ENCODE measurements around the gene SYCE1. TPM values are rescaled to one million over a fixed set of nuclear protein-coding genes. Genes with fewer than 3 reads are reported as not detected.

SYCE1 gene
- polyA plus RNA-seq, 1 donor from 2014 or later = not detected

DNA sequence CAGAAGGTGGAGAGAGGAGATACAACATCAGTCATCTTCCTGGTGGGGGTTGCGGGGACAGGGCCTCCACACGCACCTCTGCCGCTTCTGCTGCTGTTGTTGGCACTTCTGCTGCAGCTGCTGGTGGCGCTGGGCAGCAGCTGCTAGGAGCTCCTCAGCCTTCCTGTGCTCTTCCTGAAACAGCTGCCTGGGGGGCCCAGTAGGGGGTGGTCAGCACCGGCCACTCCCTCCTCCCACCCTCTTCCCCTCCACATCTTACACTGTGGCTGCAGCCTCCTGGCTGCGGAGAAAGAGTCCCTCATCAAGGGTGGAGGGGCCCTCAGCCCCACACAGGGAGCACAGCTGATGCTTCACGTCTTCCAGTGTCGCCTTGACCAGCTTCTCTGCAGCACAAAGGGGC, 9.9 kb downstream of the SYCE1 start:
- Histone ChIP-seq H3K27me3 (ENCODE audit: insufficient read depth, low read depth, low read length) (no peaks in the 10 kb centered on the region), H2AFZ (ENCODE audit: low read depth, low read length) (no peak overlapping the region), H3K4me3 (ENCODE audit: low read length) (no peak overlapping the region), H3F3A (ENCODE audit: insufficient read depth, low read length, poor library complexity, severe bottlenecking) (no peaks in the 10 kb centered on the region), H3K9me2 (ENCODE audit: insufficient read depth, low read length) (no peaks in the 10 kb centered on the region), H3K9ac (ENCODE audit: low read length) (no peak overlapping the region), H3K36me3 (ENCODE audit: insufficient read depth, low read length) (no peaks in the 10 kb centered on the region), H3K27ac (ENCODE audit: low read length) (no peak overlapping the region), H3K9me3 (ENCODE audit: low read length) (no peaks in the 10 kb centered on the region), H3K4me2 (ENCODE audit: low read length) (no peak overlapping the region), H3K79me2 (replicated peaks; ENCODE audit: insufficient read depth, low read length) (no peaks in the 10 kb centered on the region), H4K20me1 (ENCODE audit: insufficient read depth) (no peaks in the 10 kb centered on the region)
- TF ChIP-seq EZH2 (IDR thresholded peaks at IDR 0.05; ENCODE audit: borderline replicate concordance, insufficient read depth, low read length, poor library complexity, severe bottlenecking) (no peak), RAD21 (conservative IDR thresholded peaks at IDR 0.05) (no peak), SMC3 (conservative IDR thresholded peaks at IDR 0.05; ENCODE audit: poor library complexity) (no peak), EP300 (conservative IDR thresholded peaks at IDR 0.05; ENCODE audit: poor library complexity, severe bottlenecking) (no peak), TAF1 (IDR thresholded peaks at IDR 0.05; ENCODE audit: low read depth) (no peak), POLR2AphosphoS5 (IDR thresholded peaks at IDR 0.05) (no peak), MXI1 (conservative IDR thresholded peaks at IDR 0.05; ENCODE audit: poor library complexity, severe bottlenecking) (no peak)
- TF ChIP-seq, protein P1, sequence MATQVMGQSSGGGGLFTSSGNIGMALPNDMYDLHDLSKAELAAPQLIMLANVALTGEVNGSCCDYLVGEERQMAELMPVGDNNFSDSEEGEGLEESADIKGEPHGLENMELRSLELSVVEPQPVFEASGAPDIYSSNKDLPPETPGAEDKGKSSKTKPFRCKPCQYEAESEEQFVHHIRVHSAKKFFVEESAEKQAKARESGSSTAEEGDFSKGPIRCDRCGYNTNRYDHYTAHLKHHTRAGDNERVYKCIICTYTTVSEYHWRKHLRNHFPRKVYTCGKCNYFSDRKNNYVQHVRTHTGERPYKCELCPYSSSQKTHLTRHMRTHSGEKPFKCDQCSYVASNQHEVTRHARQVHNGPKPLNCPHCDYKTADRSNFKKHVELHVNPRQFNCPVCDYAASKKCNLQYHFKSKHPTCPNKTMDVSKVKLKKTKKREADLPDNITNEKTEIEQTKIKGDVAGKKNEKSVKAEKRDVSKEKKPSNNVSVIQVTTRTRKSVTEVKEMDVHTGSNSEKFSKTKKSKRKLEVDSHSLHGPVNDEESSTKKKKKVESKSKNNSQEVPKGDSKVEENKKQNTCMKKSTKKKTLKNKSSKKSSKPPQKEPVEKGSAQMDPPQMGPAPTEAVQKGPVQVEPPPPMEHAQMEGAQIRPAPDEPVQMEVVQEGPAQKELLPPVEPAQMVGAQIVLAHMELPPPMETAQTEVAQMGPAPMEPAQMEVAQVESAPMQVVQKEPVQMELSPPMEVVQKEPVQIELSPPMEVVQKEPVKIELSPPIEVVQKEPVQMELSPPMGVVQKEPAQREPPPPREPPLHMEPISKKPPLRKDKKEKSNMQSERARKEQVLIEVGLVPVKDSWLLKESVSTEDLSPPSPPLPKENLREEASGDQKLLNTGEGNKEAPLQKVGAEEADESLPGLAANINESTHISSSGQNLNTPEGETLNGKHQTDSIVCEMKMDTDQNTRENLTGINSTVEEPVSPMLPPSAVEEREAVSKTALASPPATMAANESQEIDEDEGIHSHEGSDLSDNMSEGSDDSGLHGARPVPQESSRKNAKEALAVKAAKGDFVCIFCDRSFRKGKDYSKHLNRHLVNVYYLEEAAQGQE (IDR thresholded peaks at IDR 0.05; ENCODE audit: borderline replicate concordance) = no peak
- TF ChIP-seq, protein P2, sequence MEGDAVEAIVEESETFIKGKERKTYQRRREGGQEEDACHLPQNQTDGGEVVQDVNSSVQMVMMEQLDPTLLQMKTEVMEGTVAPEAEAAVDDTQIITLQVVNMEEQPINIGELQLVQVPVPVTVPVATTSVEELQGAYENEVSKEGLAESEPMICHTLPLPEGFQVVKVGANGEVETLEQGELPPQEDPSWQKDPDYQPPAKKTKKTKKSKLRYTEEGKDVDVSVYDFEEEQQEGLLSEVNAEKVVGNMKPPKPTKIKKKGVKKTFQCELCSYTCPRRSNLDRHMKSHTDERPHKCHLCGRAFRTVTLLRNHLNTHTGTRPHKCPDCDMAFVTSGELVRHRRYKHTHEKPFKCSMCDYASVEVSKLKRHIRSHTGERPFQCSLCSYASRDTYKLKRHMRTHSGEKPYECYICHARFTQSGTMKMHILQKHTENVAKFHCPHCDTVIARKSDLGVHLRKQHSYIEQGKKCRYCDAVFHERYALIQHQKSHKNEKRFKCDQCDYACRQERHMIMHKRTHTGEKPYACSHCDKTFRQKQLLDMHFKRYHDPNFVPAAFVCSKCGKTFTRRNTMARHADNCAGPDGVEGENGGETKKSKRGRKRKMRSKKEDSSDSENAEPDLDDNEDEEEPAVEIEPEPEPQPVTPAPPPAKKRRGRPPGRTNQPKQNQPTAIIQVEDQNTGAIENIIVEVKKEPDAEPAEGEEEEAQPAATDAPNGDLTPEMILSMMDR (IDR thresholded peaks at IDR 0.05; ENCODE audit: poor library complexity, severe bottlenecking) = no peak

DNA sequence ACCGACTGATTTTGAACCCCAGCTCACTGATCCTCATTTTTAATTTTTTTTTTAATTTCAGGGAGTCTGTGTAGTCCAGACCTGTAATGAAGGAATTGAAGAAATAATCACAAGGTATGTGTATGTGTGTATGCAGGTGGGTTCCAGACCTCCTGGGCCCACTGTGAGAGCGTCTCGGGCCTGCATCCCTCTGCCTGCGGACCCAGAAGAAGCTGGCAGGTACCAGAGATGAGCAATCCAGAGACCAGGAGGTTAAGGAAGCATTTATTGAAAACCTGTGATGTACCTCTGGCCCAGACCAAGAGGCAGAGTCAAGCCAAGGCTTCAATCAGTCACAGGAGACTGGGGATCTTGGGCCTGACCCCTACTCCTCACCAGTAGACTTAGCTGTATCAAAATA, 10.8 kb downstream of the SYCE1 start:
- Histone ChIP-seq H3K79me2 (replicated peaks; ENCODE audit: insufficient read depth, low read length) (no peaks in the 10 kb centered on the region), H3K4me3 (ENCODE audit: low read length) (no peak overlapping the region), H3K27me3 (ENCODE audit: insufficient read depth, low read depth, low read length) (no peaks in the 10 kb centered on the region), H4K20me1 (ENCODE audit: insufficient read depth) (no peaks in the 10 kb centered on the region), H3K4me2 (ENCODE audit: low read length) (no peak overlapping the region), H3K9ac (ENCODE audit: low read length) (no peak overlapping the region), H3K36me3 (ENCODE audit: insufficient read depth, low read length) (no peaks in the 10 kb centered on the region), H2AFZ (ENCODE audit: low read depth, low read length) (no peak overlapping the region), H3K9me3 (ENCODE audit: low read length) (no peaks in the 10 kb centered on the region), H3F3A (ENCODE audit: insufficient read depth, low read length, poor library complexity, severe bottlenecking) (no peaks in the 10 kb centered on the region), H3K27ac (ENCODE audit: low read length) (no peak overlapping the region), H3K9me2 (ENCODE audit: insufficient read depth, low read length) (no peaks in the 10 kb centered on the region)
- TF ChIP-seq EZH2 (IDR thresholded peaks at IDR 0.05; ENCODE audit: borderline replicate concordance, insufficient read depth, low read length, poor library complexity, severe bottlenecking) (no peak), EP300 (conservative IDR thresholded peaks at IDR 0.05; ENCODE audit: poor library complexity, severe bottlenecking) (no peak), RAD21 (conservative IDR thresholded peaks at IDR 0.05) (no peak), SMC3 (conservative IDR thresholded peaks at IDR 0.05; ENCODE audit: poor library complexity) (no peak), POLR2AphosphoS5 (IDR thresholded peaks at IDR 0.05) (no peak), MXI1 (conservative IDR thresholded peaks at IDR 0.05; ENCODE audit: poor library complexity, severe bottlenecking) (no peak)
- TF ChIP-seq, protein P1 (IDR thresholded peaks at IDR 0.05; ENCODE audit: borderline replicate concordance) = no peak

Data from neural cell (in vitro differentiated cells).